NOMO-1 treated with DMSO at 0.1 percent for 48 hours (cell line): Measurements from ENCODE around the gene KRAS.

ENCODE experiments used
- DNase-seq: peaks from one replicate; lab custom pipeline; 2025; ENCODE audit not compliant: unreplicated experiment; lab: John Stamatoyannopoulos, UW

Gene KRAS

DNA sequence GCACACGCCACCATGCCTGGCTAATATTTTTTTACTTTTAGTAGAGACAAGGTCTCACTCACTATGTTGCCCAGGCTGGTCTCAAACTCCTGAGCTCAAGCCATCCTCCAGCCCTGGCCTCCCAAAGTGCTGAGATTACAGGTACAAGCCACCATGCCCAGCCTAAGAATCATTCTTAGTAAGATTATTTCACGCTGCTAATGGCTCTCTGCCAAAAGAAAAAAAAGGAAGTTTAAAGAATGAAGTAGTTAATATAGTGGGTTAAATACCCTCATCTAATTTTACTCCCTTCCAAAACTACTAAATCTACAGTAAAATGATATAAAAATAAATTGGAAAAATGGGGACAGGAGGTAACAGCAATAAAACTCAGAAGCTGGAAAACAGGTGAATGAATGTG, 53.1 kb downstream of the KRAS start:
- DNase-seq, result peak; percentile 41

DNA sequence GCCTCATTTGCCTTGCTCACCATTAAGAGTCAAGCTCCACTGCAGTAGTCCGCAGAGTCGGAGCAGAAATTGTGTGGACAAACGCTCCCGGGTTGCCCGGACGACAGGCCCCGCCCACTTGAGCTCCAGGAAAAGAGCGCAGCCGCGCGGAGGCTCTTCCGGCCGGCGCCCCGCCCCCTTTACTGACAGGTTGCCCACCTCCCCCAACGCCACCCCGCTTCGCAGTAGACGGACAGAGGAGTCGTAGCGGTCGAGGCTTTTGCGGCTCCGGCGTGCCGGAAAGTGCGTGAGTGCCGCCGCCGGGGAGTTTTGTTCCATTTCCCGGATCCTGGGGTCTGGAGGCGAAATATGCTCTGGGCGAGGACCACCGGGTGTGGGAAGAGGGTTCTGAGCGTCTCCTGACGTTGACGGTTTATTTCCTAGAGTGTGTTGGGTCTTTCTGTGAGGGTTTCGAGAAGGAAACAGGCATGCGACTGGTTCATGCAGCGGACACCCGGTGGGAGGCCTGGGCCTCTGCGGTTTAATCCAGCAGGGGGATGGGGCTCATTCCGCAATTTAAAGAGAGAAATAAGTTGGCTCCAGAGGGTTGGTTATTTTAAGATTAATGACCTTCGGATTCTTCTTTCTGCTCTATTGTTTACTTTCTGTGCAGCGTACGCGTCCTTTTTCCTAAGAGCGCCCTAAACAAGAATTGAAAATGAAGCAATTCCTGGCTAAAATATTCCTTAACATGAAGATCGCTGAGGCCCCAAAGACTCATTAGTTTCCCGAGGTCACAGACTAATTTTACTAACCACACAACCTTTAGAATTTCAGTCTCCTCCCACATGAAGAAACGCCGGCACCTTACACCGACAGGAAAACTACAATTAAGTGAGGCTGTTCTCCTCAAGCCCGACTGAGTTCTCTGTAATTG, 55.4 kb downstream of the KRAS start, which contains the start of the genes DNAI7 and ETFRF1:
TSS of gene DNAI7 (minus strand) at position 105 of the 916 bp plus-strand sequence. CDS start at position 23, 82 bp downstream.
TSS of gene ETFRF1 (plus strand) at position 182 of the 916 bp plus-strand sequence. CDS start 8,720 bp downstream, outside the sequence.
- peak; percentile 96 for DNase-seq

DNA sequence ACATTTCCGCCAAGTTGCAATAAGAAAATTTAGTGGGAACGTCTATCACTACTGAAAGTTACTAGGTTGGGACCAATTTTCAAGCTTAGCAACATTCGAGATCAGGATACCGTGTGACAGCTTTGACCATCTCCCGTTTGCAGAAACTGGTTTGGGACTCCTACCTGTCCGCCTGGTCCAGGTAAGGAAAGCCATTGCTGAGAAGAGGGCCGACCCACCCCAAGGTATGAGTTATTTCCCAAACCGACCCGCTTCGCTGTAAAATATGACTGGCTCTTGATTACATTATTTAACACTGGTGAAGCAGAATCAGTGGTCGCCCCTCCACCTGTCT, 56.0 kb downstream of the KRAS start:
- DNase-seq, result no peak

DNA sequence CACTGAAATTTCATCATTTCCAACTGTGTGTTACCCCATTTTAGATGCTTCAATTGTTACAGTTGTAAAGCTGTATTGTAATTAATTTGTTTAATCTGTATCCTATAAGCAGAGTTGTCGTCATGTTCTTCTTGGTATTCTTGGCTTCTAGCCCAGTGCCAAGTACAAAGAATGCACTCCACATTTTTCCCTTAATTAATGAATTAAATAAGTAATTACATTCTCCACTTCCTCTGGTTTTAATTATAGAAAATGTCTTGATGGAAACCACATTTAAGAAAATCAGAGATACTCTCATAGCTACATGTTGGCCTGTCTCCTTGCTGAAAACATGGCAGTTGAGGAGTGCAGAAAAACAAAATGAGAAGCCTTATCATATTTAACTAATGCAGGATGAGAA, 56.5 kb downstream of the KRAS start:
- DNase-seq, result no peak

DNA sequence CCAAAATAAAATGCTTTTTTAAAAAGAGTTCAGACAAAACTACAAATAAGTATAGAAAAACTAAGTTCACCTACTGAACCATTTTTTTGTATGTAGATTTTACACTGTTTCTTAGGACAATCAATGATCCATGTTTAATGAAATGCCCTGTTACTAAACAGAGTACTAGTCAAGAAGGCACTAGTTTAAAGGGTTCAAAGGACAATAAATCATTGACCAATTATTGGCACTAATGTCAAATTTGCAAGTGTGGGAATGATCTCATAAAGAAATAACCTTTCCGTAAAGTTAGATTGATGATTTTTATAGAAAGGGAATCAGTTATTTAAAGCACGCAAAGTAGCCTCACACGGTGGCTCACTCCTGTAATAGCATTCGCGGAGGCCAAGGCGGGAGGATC, 59.9 kb downstream of the KRAS start:
- no peak for DNase-seq

DNA sequence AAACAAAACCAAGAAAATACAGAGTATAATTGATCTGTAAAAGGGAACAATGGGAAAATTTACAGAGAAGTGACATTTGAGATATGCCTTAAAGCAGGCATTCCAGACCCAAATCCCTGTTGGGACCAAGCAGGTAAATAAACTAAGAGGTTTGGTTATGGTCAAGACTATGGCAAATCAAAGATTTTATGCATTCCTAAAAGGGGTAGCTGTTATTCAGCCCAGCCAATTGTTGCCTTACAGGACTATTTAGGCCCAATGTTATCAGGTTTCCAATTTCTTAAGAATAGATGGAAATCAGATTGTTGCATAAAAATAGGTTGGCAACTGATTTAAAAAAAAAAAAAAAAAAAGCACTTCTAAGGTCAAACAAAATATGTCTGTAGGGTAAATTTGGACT, 61.1 kb downstream of the KRAS start:
- DNase-seq, result no peak

DNA sequence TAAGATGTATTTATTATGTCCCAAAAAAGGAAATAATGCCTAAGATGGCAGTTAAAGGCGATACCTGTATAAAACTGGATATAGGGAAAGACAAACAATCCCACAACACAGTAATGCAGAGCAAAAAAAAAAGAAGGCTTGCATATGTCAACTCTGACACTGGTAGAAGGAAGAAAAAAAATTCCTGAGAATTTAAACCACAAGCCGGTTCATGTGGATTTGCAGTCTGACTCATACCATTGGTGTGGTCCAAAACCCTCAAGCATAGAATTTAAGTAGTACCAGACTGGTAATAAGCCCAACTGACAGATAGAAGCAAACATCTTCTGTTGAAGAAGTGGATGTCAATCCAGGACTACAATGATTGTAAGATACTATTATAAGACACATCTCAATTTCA, 62.9 kb downstream of the KRAS start:
- DNase-seq, result no peak

DNA sequence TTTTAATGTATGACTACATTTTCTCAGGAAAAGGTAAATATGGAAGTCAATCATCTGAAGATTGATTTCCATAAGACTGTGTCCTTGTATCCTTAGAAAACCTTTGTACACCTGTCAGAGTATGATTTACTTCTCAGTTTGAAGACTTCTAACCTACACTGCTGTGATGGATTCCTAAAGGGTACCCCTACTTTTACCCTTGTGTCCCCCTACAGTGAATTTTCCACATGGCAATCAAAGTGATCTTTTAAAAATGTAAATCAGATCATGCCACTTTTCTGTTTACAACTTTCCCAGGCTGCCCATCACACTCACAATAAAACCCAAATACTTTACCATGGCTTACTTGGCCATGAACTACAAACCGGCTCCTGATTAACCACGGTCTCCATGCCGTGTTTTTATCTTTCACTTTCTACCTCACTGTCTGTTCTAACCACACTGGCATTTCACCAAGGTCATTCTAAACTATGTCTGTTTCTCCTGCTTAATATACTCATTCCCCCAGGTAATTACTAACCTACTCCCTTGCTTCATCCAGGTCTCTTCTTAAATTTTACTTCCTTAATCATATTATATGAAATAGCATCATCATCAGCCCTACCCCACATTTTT, 63.8 kb downstream of the KRAS start:
- DNase-seq, result no peak

DNA sequence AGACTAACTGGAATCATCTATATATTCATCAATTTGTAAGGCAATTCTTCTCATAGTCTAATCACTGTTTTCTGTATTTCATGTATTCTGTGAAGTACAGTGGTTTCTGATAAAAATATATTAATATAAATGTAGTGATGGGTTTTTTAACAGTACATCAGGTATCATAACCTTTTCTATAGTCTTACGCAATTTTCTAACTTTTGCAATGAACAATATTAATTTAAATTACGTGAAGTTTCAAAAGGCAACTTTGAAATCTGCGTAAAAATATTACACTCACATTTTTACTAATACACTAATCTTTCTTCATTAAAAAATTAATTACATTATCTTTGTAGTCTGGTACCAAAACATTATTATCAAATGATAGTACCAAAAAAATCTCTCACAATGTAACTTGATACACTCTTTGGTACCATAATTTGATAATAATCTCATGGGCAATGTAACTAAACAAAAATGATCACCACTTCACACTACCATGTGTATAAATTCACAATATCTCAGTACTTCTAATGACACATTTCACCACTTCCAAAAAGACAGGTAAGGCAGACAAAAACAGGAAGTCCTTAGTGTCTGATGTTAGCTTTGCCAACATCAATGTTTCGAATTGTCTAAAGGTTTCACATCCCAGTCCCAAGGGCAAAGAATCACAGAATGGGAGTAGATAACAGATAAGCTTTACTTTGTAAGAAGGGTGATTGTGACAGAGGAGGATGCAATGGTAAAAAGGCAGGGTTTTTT, 64.5 kb downstream of the KRAS start:
- no peak for DNase-seq

DNA sequence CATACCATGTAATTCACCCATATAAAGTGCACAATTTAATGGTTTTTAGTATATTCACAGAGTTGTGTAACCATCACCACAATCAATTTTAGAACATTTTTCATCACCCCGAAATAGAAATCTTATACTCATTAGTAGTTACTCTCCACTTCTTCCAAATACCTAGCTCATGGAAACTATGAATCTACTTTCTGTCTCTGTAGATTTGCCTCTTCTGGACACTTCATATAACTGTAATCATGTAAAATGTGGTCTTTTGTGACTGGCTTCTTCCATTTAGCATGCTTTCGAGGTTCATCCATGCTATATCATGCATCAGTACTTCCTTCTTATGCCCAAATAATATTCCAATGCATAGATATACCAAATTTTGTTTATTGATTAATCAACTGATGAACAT, 66.6 kb downstream of the KRAS start:
- DNase-seq, result no peak

DNA sequence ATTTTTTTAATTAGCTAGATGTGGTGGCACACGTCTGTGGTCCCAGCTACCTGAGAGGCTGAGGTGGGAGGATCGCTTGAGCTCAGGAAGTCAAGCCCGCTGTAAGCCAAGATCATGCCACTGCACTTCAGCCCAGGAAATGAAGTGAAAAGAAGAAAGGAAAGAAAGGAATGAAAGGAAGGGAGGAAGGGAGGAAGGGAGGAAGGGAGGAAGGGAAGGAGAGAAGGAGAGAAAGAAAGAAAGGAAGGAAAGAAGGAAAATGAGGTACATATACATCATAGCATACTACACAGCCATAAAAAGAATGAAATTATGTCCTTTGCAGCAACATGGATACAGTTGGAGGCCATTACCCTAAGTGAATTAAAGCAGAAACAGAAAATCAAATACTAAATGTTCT, 68.0 kb downstream of the KRAS start:
- no peak for DNase-seq

DNA sequence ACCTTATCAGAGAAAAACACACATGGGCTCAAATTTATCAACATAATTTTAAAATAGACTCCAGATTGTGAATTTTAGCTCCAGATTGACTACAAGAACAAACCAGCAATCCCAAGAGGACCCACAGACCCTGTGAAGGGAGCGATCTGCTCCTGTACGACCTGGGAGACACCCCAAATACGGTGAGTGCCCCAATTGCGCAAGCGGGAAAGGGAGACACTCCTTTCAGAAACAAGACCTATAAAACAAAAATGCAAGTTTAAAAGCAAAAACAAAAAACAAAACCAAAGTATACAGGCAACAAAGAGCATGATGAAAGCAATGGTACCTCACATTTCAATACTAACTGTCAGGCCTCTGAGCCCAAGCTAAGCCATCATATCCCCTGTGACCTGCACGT, 87.9 kb downstream of the KRAS start:
- no peak for DNase-seq

DNA sequence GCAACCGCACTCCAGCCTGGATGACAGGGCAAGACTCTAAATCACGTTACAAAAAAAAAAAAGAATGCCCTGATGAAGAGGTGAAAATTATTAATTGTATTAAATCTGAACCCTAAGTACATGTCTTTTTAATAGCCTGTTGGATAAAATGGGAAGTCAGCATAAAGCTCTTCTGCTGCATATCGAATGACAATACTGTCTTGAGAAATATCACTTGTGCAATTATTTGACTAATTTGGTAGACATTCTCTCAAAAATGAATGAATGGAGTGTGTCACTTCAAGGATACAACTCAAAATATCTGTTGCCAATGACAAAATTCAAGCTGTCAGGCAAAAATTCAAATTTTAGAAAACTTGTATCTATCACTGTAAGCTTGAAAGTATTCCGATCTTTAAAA, 94.7 kb downstream of the KRAS start:
- DNase-seq, result no peak

DNA sequence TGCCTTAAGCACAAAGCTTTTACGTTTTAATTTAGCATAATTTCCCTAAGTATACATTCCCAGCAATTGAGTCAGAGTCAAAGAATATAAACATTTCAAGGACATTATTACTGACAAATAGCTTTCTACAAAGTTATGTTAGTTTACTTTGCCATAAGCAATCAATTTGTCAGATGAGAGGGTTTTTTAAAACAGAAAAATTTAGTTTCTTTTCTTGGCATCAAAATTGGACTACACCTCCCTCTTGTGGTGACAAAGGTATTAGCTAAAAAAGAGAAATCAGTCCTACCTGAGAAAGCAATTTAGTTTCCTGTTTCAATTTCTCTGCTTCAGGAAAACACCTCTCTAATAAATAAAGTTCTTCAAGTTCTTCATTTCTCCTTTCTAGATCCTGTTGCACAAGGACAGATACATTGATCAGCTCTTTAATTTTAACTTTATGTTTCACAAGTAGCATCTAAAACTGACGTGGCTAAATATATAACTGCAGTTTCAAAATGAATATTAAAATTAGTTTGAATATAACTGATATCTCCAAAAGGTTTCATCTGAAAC, 95.6 kb downstream of the KRAS start:
- peak; percentile 42 for DNase-seq
